GM12892 (cell line): Measurements from ENCODE around the gene SLBP.

Experiments
- POLR2A ChIP-seq: IDR thresholded peaks from 2 replicates; pipeline ENCODE4 v1.6.1; 2011; ENCODE audit warnings: low read depth, low read length, control low read depth
- POLR2AphosphoS5 ChIP-seq: IDR thresholded peaks from 2 replicates; pipeline ENCODE4 v1.6.1; 2011; ENCODE audit warnings: low read depth, low read length, control low read depth
- TAF1 ChIP-seq: IDR thresholded peaks from 2 replicates; pipeline ENCODE4 v1.6.1; 2011; ENCODE audit warnings: low read depth, mild to moderate bottlenecking, control low read depth, low read length, borderline replicate concordance

DNA sequence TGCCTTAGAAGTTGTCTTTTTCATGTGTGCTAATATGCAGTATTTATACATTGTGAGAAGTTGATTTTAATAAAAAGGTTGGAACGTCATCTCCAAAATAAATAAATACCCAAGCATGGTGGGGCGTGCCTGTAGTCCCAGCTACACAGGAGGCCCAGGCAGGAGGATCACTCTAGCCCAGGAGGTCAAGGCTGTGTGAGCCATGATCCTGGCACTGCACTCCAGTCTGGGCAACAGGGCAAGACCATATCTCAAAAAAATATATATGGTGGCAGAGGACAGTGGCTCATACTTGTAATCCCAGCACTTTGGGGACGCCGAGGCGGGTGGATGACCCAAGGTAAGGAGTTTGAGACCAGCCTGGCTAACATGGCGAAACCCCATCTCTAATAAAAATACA is 6.4 kb downstream of the SLBP start:
- TF ChIP-seq POLR2AphosphoS5, result no peak
- TF ChIP-seq POLR2A, result no peak
- no peak for TF ChIP-seq TAF1
